GM10847 (cell line): ENCODE measurements around the gene ANKRD11.

Experiments
- POLR2A ChIP-seq: IDR thresholded peaks from 2 replicates; pipeline ENCODE4 v1.6.1; 2011; ENCODE audit not compliant: insufficient read length; ENCODE audit errors: extremely low read depth

ANKRD11 gene

DNA sequence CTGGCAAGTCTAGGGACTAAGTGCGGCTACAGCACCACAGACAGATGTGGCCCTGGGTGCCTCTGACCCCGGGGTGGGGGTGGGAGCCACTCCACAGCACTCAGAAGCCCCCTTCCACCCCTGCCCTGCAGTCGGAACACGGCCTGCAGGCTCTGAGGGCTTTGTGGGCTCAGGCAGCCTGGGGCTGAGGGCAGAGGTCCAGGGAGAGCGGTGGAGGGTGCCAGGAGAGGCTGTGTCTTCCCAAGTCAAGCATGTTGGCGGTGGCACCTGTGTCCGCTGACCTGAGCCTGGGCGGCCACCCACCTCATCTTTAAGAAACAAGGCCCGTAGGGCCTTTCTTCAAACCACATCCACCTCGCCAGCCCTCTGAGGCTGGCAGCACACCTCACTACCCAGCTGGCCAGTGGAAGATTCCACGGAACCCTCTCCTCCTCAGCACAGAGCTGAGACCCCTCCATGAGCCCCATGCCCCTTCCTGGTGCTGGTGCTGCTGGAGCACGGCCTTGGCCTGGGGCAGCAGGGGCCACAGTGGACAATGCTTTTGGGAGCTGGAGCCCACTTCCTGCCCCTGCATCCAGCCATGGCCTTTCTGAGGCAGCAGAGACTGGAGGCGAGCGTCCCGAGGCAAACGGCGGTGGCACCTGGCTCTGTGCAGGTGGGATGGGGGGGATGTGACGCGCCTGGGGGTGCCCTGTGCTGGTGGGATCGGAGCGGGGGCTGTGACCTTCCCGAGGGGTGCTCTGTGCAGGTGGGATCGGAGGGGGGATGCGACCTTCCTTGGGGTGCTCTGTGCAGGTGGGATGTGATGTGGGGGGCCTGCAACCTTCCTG lies 195.1 kb downstream of the ANKRD11 start:
- no peak for TF ChIP-seq POLR2A

DNA sequence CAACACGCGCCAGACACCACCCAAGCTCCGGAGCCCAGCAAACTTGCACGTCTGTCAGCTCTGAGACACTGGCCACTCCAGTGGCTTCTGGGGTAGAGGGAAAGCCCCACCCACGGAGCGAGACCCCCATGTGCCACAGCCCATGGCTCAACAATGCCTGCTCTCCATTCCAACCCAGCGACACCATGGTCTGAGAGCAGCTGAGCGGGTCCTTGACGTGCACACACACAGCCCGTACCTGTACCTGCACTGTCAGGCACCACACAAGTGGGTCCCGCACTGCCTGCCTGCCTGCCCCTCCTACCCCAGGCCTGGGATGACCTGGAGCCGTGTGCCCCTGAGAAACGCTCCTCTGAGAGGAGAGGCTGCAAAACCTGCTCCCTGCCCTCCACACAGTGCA lies 195.9 kb downstream of the ANKRD11 start:
- TF ChIP-seq POLR2A, result no peak

DNA sequence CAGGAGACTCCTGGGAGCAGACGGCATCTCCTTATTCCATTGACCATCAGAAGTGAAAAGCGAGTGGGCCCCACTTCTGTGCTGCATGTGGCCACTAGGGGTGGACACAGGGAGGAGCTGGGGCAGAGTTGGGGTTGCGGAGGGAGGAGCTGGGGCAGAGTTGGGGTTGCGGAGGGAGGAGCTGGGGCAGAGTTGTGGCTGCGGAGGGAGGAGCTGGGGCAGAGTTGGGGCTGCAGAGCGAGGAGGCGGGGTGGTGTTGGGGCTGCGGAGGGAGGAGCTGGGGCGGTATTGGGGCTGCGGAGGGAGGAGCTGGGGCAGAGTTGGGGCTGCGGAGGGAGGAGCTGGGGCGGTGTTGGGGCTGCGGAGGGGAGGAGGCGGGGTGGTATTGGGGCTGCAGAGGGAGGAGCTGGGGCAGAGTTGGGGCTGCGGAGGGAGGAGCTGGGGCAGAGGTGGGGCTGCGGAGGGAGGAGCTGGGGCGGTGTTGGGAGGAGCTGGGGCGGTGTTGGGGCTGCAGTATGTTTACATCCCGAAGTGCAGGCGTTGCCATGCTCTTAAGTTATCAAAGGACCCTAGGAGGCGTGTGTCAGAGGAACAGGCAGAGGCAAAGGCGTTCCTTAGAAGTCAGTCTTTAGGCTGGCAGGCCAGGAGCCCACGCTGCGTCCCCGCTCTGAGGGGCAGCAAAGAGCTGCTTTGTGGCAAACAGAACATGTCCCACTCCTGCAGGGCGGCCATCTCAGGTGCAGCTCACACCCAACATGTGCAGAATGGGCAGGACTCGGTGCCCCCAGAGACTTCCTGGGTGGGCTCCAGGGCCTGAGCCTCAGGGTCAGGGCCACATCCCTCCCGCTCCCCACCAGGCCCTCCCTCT lies 196.9 kb downstream of the ANKRD11 start:
- no peak for TF ChIP-seq POLR2A

DNA sequence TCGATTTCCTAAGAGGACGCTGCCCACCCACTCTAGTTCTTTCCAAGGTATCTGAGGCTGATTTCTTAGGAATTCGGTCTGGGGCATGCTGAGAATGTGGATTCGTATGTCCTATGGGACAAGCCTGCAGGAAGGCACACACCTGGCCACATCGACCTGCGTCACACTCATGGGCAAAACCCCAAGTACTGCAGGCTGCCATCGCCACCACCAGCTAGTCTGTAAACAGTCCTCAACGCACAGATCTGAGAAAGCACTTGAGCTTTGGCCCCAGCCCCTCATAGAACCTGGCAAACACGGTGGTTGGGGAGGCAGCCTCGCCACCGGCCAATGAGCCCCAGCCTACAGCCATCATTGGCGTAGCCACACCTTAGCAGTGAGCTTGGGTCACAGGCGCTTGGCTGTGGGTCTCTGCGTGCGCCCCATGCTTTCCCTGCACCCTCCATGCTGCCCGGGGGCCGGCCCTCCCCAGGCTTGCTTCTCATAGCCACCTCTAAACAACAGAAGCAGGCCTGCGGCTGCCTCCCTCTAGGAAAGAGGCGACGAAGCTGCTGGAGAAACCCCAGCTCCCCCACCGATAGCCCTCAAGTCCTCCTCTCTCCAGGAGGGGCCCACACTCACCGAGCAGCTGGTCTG lies 197.8 kb downstream of the ANKRD11 start:
- no peak for TF ChIP-seq POLR2A

DNA sequence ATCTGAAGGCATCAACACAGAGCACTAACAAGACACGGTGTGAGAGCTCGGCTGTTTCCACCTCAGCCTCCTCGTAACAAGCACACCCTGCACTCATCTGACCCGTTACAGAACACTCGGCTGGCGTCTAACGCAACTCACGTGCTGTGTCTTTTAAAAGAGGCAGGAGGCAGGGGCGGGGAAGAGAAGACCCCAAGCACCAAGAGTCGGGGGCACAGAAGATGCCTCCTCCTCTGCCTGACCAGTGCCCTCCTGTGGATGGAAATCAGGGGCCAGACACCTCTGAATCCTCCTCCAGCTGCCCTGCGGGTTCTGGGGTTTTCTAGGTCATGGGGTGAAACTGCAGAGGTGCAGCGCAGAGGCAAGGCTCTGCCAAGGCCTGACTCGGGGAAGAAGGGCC lies 198.6 kb downstream of the ANKRD11 start:
- no peak for TF ChIP-seq POLR2A

DNA sequence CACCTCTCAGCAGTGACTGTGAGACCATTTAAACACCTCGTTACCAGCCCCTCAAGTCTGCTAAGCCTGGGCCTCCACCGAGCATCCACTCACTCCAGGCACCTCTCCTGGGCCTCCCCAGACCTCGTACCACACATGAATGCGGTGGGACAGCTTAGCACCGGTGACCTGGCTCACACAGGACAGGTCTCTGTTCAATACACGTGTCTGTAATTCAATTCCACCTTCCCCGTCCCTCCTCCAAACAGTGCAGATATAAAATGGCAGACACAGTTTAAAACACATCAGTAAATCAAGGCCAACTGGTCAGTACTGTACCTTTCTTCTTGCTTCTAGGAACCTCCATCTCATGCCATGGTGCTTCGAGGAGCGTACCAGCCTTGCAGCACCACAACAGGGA lies 199.0 kb downstream of the ANKRD11 start:
- TF ChIP-seq POLR2A, result no peak

DNA sequence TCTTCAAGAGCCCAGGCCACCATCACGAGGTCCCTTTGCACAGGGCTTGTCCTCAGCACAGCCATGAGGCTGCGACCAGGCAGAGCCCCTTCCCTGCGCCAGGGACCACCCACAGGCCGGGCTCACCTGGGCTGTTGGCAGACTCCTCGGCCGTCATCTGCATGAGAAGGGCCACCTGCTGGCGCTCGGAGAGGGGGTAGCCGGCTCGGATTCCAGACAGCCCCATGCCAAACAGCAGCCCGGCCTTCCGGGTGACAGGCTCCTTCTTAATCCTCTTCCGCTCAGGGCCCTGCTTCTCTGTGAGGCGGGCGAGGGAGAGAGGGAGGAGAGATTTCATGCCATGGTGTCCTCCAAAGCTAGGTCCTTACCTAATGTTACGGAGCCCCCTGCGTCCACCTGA lies 199.5 kb downstream of the ANKRD11 start:
- TF ChIP-seq POLR2A, result no peak

DNA sequence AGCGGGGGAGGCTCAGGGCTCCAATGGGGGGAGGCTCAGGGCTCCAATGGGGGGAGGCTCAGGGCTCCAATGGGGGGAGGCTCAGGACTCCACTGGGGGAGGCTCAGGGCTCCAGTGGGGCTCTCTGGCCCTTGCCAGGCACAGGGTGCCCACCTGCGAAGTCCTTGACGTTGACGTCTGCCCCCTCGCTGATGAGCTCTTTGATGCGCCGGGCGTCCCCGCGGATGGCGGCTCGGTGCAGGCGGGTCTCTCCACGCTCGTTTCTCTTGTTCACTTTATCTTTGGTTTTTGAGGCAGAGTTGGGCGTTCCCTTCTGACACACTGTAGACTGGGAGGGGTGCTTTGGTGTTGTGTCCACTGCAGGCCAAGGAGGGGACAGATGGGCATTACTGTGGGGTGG lies 199.9 kb downstream of the ANKRD11 start:
- TF ChIP-seq POLR2A, result no peak

DNA sequence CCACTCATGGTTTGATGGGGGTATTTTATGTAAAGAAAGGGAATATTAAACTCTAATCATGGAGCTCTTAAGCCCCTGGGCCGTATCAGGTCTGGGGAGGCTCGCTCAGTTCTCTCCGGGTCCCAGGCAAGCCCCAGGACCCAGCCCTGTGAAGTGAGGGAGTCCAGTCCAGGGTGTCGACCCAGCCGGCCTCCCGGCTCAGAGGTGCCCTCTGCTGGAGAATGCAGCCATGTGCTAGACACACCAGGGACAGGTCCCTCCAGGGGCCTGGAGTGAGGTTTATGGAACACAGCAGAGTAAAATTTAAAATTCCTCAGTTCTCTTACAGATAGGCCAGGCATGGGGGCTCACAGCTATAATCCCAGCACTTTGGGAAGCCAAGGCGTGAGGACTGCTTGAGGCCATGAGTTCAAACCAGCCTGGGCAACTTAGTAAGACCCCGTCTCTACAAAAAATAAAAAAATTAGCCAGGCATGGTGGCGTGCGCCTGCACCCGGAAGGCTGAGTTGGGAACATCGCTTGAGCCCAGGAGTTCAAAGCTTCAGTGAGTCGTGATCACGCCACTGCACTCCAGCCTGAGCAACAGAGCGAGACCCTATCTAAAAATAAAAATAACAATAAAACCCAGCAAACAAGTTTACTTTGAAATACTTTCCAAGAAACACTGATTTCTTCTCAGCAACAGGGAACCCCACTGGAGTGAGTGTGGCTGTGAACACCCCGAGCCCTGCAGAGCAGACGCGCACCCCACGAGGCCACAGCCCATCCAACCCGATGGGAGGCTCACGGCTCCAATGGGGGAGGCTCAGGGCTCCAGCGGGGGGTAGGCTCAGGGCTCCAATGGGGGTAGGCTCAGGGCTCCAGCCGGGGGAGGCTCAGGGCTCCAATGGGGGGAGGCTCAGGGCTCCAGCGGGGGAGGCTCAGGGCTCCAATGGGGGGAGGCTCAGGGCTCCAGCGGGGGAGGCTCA lies 200.6 kb downstream of the ANKRD11 start:
- TF ChIP-seq POLR2A, result no peak

DNA sequence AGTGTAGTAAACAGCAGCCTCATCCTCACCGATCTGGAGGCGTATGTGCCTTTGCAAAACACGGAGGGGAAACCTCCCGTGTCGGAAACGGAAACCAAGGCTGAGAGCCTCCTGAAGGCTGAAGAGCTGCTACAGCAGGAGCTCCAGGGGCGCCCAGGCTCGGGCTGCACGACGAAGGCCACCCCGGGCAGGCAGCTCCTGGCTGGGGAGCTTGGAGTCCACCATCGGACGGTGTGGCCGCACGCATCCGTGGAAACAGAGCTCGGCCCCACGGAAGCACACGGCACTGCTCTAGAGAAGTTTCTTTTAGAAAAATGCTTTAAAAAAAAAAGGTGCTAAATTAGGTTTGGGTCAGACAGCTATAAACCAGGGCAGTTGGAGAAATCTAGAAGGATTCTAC lies 201.4 kb downstream of the ANKRD11 start:
- no peak for TF ChIP-seq POLR2A

DNA sequence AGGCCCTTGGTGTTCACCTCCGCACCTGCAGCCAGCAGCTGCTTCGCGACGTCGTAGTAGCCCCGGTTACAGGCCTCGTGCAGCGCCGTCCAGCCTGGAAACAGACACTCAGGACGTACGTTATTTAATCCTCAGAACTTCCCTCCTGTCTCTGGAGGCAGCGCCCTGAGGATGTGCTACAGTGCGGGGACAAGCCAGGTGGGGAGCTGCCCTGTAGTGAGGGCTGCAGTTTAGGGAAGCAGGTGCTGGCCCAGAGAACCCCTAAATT lies 201.8 kb downstream of the ANKRD11 start:
- no peak for TF ChIP-seq POLR2A

DNA sequence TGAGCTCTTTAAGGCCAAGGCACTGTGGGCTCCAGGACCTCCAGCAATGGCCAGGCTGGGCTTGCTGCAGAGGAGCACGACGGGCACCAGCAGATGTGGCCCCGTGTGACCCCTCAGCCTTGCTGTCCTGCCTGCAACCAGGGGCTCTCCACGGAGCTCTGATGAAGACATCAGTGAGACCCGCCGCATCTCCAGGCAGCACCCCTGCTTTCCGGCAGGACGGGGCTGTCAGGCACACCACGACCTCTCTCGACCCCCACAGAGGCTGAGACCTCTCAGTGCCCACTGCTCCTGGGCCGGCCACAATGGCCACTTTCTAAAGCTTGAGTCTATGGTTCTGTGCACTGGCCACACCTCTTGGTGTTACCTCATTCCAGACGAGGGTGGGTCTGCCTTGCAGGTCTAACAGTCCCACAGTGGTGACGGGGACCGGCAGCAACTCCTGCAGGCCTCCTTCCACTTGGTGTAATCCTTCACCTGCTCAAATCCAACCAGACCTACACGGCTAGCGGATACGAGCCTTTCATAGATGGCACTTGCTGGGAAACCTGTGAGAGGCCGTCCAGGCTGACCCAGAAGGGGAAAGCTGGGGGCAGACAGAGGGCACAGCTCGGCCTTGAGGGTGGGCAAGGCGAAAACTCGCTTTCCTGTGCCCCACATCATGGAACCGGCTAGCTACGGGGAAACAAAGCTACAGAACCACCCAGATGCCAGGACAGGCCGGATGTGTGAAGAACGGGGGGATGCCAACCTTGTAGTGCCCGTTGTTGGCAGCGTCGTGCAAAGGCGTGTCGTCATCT lies 202.4 kb downstream of the ANKRD11 start:
- no peak for TF ChIP-seq POLR2A

DNA sequence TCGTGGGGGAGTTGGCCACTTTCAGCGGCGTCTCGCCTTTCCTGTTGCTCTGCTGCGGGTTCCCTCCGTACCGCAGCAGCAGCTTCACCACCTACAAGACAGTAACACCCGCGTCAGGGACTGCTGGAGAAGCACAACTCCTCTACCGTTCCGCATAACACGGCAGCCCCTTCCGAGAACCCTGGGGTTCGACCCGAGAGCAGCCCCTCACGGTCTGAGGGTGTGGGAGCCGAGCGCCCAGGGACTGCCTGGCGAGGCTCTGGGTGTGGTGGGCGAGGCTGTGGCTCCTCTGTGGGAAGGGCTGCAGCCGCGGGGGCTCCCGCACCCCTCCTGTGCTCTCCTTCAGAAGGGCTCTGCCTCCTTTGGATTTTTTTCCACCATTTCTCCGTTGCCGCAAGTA lies 204.3 kb downstream of the ANKRD11 start:
- TF ChIP-seq POLR2A, result no peak

DNA sequence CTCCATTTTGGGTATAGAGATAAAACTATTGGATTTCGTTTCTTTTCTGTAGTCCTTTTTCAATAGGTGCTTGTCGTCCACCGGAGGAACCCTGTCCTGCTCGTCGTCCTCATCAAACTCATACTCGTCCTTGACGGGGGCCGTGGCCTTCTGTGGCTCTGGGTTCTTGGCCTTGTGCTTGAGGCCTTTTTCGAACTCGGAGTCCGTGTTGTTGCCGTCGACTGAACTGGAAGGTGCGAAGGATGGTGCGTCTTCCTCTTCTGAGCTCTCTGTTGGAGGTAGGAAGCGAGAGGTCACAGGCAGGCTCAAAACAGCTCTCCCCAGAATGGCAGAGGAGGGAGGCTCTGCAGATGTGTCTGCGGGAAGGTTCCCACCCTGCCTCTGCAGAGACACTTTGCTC lies 205.0 kb downstream of the ANKRD11 start:
- no peak for TF ChIP-seq POLR2A
